SU-DHL-6 (cell line): ENCODE data around the gene C2CD4C.

Source experiments
- CTCF ChIP-seq: fragments of 200-600 bp; sonication (generic); IDR thresholded peaks from one replicate; pipeline ENCODE4 v1.5.1; 2017; ENCODE audit warnings: antibody characterized with exemption, mild to moderate bottlenecking, low read length, moderate library complexity; ENCODE audit not compliant: insufficient read depth, poor library complexity, severe bottlenecking
- EZH2phosphoT487 ChIP-seq: fragments of 200-600 bp; sonication (generic), shearing (Covaris generic); conservative IDR thresholded peaks from 2 replicates; pipeline ENCODE4 v1.6.1; 2018; ENCODE audit warnings: mild to moderate bottlenecking, antibody characterized with exemption, low read length, moderate library complexity, mixed read lengths

DNA sequence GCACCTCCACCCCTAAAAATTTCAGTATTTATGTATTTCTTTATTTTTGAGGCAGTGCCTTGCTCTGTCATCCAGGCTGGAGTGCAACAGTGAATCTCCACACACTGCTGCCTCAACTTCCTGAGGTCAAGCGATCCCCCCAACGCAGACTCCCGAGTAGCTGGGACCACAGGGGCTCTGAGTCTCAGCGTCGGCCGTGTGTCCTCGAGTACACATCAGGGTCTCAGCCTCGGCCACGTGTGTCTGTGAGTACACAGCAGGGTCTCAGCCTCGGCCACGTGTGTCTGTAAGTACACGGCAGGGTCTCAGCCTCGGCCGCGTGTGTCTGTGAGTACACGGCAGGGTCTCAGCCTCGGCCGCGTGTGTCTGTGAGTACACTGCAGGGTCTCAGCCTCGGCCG lies 21.2 kb downstream of the C2CD4C start:
- TF ChIP-seq CTCF (no peak), EZH2phosphoT487 (no peak)
